Glutamatergic neuron (in vitro differentiated cells): ENCODE measurements around the gene PLEKHJ1. TPM values are rescaled to one million over a fixed set of nuclear protein-coding genes. Genes with fewer than 3 reads are reported as not detected.
A peak's percentile ranks its signal among the peaks of the same experiment; 100 is the strongest.

Source experiments
- DNase-seq: peaks from one replicate; pipeline ENCODE4 v3.0.0; 2022
- H3K27ac Mint-ChIP-seq: one replicate; pipeline ENCODE4 v1.8.0; 2020; ENCODE audit warnings: mild to moderate bottlenecking, mixed read lengths, inconsistent platforms; ENCODE audit not compliant: unreplicated experiment
- H3K27me3 Mint-ChIP-seq: one replicate; pipeline ENCODE4 v1.8.0; 2020; ENCODE audit warnings: mild to moderate bottlenecking, moderate library complexity, mixed read lengths, inconsistent platforms; ENCODE audit not compliant: unreplicated experiment
- H3K36me3 Mint-ChIP-seq: one replicate; pipeline ENCODE4 v1.8.0; 2020; ENCODE audit warnings: mild to moderate bottlenecking, mixed read lengths, inconsistent platforms; ENCODE audit not compliant: unreplicated experiment
- H3K4me1 Mint-ChIP-seq: one replicate; pipeline ENCODE4 v1.8.0; 2020; ENCODE audit warnings: mild to moderate bottlenecking, low read depth, mixed read lengths, inconsistent platforms; ENCODE audit not compliant: unreplicated experiment
- H3K4me3 Mint-ChIP-seq: one replicate; pipeline ENCODE4 v1.8.0; 2020; ENCODE audit warnings: mild to moderate bottlenecking, mixed read lengths, inconsistent platforms; ENCODE audit not compliant: unreplicated experiment
- H3K9me3 Mint-ChIP-seq: one replicate; pipeline ENCODE4 v1.8.0; 2020; ENCODE audit warnings: mild to moderate bottlenecking, moderate library complexity, mixed read lengths, inconsistent platforms; ENCODE audit not compliant: unreplicated experiment
- total RNA-seq: library from RNA; stranded (reverse); fragmentation: NEBNext Ultra II Directional; extraction: Animal tissue kit (Norgen Biotek cat#: 25700); gene quantifications from one replicate; pipeline ENCODE4 v1.2.1, GENCODE V29; 2021; ENCODE audit not compliant: unreplicated experiment
- TF ChIP-seq, protein P1 (sequence below): fragments of 200-600 bp; sonication (generic); IDR thresholded peaks from one replicate; pipeline ENCODE4 v1.5.0; 2021; ENCODE audit not compliant: partially characterized antibody, unreplicated experiment

The PLEKHJ1 gene
- total RNA-seq, 1 donor from 2014 or later = 164 TPM

- peaks cover 12% of the 10 kb centered on the region for H3K9me3 Mint-ChIP-seq
- TF ChIP-seq, protein P1, sequence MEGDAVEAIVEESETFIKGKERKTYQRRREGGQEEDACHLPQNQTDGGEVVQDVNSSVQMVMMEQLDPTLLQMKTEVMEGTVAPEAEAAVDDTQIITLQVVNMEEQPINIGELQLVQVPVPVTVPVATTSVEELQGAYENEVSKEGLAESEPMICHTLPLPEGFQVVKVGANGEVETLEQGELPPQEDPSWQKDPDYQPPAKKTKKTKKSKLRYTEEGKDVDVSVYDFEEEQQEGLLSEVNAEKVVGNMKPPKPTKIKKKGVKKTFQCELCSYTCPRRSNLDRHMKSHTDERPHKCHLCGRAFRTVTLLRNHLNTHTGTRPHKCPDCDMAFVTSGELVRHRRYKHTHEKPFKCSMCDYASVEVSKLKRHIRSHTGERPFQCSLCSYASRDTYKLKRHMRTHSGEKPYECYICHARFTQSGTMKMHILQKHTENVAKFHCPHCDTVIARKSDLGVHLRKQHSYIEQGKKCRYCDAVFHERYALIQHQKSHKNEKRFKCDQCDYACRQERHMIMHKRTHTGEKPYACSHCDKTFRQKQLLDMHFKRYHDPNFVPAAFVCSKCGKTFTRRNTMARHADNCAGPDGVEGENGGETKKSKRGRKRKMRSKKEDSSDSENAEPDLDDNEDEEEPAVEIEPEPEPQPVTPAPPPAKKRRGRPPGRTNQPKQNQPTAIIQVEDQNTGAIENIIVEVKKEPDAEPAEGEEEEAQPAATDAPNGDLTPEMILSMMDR = no peak
- no peak overlapping the region for H3K4me3 Mint-ChIP-seq
- peaks cover 4% of the 10 kb centered on the region for H3K27me3 Mint-ChIP-seq
- no peak for DNase-seq
- no peaks in the 10 kb centered on the region for H3K36me3 Mint-ChIP-seq
- no peak overlapping the region for H3K27ac Mint-ChIP-seq
- peaks cover 2% of the 10 kb centered on the region for H3K4me1 Mint-ChIP-seq
These were observed 10.6 kb downstream of the PLEKHJ1 start for GRCh38 chr19:2225415-2226050.

- no peak overlapping the region for H3K27ac Mint-ChIP-seq
- DNase-seq = no peak
- H3K4me3 Mint-ChIP-seq = no peak overlapping the region
- peaks cover 3% of the 10 kb centered on the region for H3K27me3 Mint-ChIP-seq
- H3K9me3 Mint-ChIP-seq = peaks cover 9% of the 10 kb centered on the region
- no peaks in the 10 kb centered on the region for H3K36me3 Mint-ChIP-seq
- TF ChIP-seq, protein P1 = no peak
- no peaks in the 10 kb centered on the region for H3K4me1 Mint-ChIP-seq
These were observed 11.3 kb downstream of the PLEKHJ1 start for GRCh38 chr19:2224754-2225349.

DNA sequence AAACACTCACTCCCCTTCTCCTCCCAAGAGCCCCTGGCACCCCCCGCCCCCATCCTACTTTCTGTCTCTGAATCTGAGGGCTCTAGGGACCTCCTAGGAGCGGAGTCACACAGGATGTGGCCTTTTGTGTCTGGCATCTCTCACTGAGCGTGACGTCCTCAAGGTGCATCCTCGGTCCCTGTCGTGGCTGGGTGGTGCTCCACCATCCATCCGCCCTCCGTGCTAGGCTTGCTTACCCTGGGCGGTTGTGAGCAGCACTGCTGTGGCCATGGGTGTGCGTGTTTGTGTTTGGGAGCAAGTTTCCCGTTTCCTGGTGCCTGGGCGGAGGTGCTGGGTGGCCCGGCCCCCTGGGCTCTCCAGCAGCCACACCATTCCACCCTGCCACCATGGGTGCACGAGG is 12.2 kb downstream of the PLEKHJ1 start:
- H3K9me3 Mint-ChIP-seq = peaks cover 9% of the 10 kb centered on the region
- no peak overlapping the region for H3K4me3 Mint-ChIP-seq
- H3K27me3 Mint-ChIP-seq = peaks cover 6% of the 10 kb centered on the region
- H3K27ac Mint-ChIP-seq = peak overlapping the region; percentile 43
- DNase-seq = no peak
- no peaks in the 10 kb centered on the region for H3K4me1 Mint-ChIP-seq
- H3K36me3 Mint-ChIP-seq = no peaks in the 10 kb centered on the region
- TF ChIP-seq, protein P1 = no peak

GRCh38 chr19:2223391-2223790 is 12.7 kb downstream of the PLEKHJ1 start:
- H3K9me3 Mint-ChIP-seq = peaks cover 9% of the 10 kb centered on the region
- no peak for DNase-seq
- H3K36me3 Mint-ChIP-seq = no peaks in the 10 kb centered on the region
- H3K27ac Mint-ChIP-seq = no peak overlapping the region
- H3K27me3 Mint-ChIP-seq = peaks cover 3% of the 10 kb centered on the region
- TF ChIP-seq, protein P1 = no peak
- H3K4me1 Mint-ChIP-seq = no peaks in the 10 kb centered on the region
- H3K4me3 Mint-ChIP-seq = no peak overlapping the region

DNA sequence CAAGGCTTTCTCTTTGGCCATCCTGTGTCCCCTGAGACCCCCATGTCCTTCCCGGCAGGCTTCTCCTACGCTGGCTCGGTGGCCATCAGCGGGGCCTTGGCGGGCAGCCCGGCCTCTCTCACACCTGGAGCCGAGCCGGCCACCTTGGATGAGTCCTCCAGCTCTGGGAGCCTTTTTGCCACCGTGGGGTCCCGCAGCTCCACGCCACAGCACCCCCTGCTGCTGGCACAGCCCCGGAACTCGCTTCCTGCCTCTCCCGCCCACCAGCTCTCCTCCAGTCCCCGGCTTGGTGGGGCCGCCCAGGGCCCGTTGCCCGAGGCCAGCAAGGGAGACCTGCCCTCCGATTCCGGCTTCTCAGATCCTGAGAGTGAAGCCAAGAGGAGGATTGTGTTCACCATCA is 14.2 kb downstream of the PLEKHJ1 start:
- no peak overlapping the region for H3K4me3 Mint-ChIP-seq
- no peak for DNase-seq
- H3K4me1 Mint-ChIP-seq = no peaks in the 10 kb centered on the region
- H3K27ac Mint-ChIP-seq = no peak overlapping the region
- H3K9me3 Mint-ChIP-seq = peaks cover 8% of the 10 kb centered on the region
- TF ChIP-seq, protein P1 = no peak
- peaks cover 3% of the 10 kb centered on the region for H3K27me3 Mint-ChIP-seq
- no peaks in the 10 kb centered on the region for H3K36me3 Mint-ChIP-seq
